Duodenal mucosa (tissue), 2 donors: ENCODE measurements around the gene C14orf180.

Experiments
- H3K27ac ChIP-seq: one replicate; pipeline ENCODE4 v1.7.0; 2013; ENCODE audit warnings: low read depth, low read length
- H3K27me3 ChIP-seq, 2 donors: one replicate each; pipeline ENCODE4 v1.7.0; 2013; ENCODE audit warnings: low read length in 2 of 2, control low read depth in 1 of 2; ENCODE audit not compliant: insufficient read depth in 2 of 2, control insufficient read depth in 1 of 2
- H3K36me3 ChIP-seq, 2 donors: one replicate each; pipeline ENCODE4 v1.7.0; 2013; ENCODE audit warnings: low read length in 2 of 2, control low read depth in 1 of 2; ENCODE audit not compliant: insufficient read depth in 2 of 2, control insufficient read depth in 1 of 2
- H3K4me1 ChIP-seq, 2 donors: one replicate each; pipeline ENCODE4 v1.7.0; 2013; ENCODE audit warnings: low read length in 2 of 2, control low read depth in 1 of 2; ENCODE audit not compliant: insufficient read depth in 2 of 2, control insufficient read depth in 1 of 2
- H3K4me3 ChIP-seq, 2 donors: one replicate each; pipeline ENCODE4 v1.7.0; 2013; ENCODE audit warnings: low read length in 2 of 2, low read depth in 1 of 2
- H3K9ac ChIP-seq, 2 donors: one replicate each; pipeline ENCODE4 v1.7.0; 2013; ENCODE audit warnings: low read length in 2 of 2, low read depth in 1 of 2
- H3K9me3 ChIP-seq, 2 donors: one replicate each; pipeline ENCODE4 v1.7.0; 2013; ENCODE audit warnings: low read length in 2 of 2, control low read depth in 1 of 2; ENCODE audit not compliant: control insufficient read depth in 1 of 2

Gene C14orf180

GRCh38 chr14:104556256-104557021, 23.1 kb upstream of the C14orf180 start:
- H3K36me3 ChIP-seq: no peaks in the 10 kb centered on the region

GRCh38 chr14:104557086-104557485, 22.5 kb upstream of the C14orf180 start:
- Histone ChIP-seq H3K9ac (no peak overlapping the region), H3K27ac (no peak overlapping the region), H3K27me3 (no peaks in the 10 kb centered on the region), H3K4me1 (no peaks in the 10 kb centered on the region), H3K9me3 (no peaks in the 10 kb centered on the region), H3K36me3 (no peaks in the 10 kb centered on the region), H3K4me3 (no peak overlapping the region)

More at GRCh38 chr14:104556256-104557021, 23.1 kb upstream of the C14orf180 start:
- Histone ChIP-seq H3K9ac (no peak overlapping the region), H3K4me3 (no peak overlapping the region), H3K27me3 (no peaks in the 10 kb centered on the region), H3K4me1 (no peaks in the 10 kb centered on the region), H3K9me3 (no peaks in the 10 kb centered on the region), H3K27ac (no peak overlapping the region)

GRCh38 chr14:104557766-104558165, 21.8 kb upstream of the C14orf180 start:
- Histone ChIP-seq H3K36me3 (no peaks in the 10 kb centered on the region), H3K4me3 (no peak overlapping the region), H3K27ac (no peak overlapping the region), H3K9me3 (no peaks in the 10 kb centered on the region), H3K4me1 (no peaks in the 10 kb centered on the region), H3K27me3 (no peaks in the 10 kb centered on the region), H3K9ac (no peak overlapping the region)

GRCh38 chr14:104558231-104559027, 21.1 kb upstream of the C14orf180 start:
- Histone ChIP-seq H3K36me3 (no peaks in the 10 kb centered on the region), H3K4me1 (no peaks in the 10 kb centered on the region), H3K9ac (no peak overlapping the region), H3K27ac (no peak overlapping the region), H3K9me3 (no peaks in the 10 kb centered on the region), H3K27me3 (peaks cover 0 to 1% of the 10 kb centered on the region in 2 donors), H3K4me3 (no peak overlapping the region)

- Histone ChIP-seq H3K4me1 (peaks cover 0 to 5% of the 10 kb centered on the region in 2 donors), H3K9me3 (no peaks in the 10 kb centered on the region), H3K27me3 (peaks cover 0 to 6% of the 10 kb centered on the region in 2 donors), H3K9ac (no peak overlapping the region), H3K4me3 (no peak overlapping the region), H3K36me3 (no peaks in the 10 kb centered on the region), H3K27ac (no peak overlapping the region)
Measured at GRCh38 chr14:104559028-104559803, 20.3 kb upstream of the C14orf180 start.

GRCh38 chr14:104559804-104560585, 19.6 kb upstream of the C14orf180 start:
- Histone ChIP-seq H3K9me3 (no peaks in the 10 kb centered on the region), H3K4me1 (peaks cover 0 to 5% of the 10 kb centered on the region in 2 donors), H3K27me3 (peaks cover 0 to 12% of the 10 kb centered on the region in 2 donors), H3K4me3 (no peak overlapping the region), H3K36me3 (no peaks in the 10 kb centered on the region), H3K27ac (no peak overlapping the region), H3K9ac (no peak overlapping the region)

DNA sequence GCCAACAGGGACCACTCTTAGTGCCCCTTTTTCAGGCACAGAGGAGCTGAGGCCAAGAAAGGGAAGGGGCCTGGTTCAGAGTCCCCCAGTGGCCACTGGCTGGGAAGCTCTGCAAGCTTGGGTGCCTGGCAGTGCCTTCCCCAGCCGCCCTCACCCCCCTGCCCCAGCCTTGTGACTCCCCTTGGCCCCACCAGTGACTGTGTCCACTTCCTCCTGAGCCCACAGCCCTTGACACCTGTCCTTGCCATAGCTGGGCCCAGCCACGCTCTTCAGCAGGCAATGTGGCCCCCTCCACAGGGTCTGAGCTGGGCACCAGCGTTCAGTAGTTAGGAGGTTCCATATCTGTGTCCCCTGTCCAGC, 19.0 kb upstream of the C14orf180 start:
- Histone ChIP-seq H3K4me1 (peaks cover 0 to 5% of the 10 kb centered on the region in 2 donors), H3K27me3 (peaks cover 0 to 14% of the 10 kb centered on the region in 2 donors), H3K27ac (no peak overlapping the region), H3K36me3 (no peaks in the 10 kb centered on the region), H3K9ac (no peak overlapping the region), H3K4me3 (no peak overlapping the region), H3K9me3 (no peaks in the 10 kb centered on the region)

DNA sequence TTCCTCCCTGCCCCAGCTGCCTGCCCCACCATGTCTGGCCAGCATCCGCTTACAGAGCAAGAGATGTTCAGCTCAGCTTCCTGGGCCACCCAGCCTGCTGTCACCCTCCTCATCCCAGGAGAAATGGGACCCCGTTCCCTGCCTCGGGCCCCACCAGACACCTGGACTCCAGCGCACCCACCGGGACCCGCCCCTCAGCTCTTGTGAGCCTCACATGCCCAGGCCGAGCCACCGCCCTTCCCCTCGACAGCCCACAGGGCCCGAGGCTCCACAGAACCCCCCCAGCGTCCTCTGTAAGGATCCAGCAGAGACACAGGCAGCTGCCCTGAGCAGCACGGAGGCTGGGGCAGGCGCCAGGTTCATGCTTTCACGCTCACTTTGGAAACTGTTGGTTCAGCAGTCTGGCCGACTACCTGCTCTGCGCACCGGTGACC, 18.4 kb upstream of the C14orf180 start:
- Histone ChIP-seq H3K9me3 (no peaks in the 10 kb centered on the region), H3K36me3 (no peaks in the 10 kb centered on the region), H3K4me1 (peaks cover 0 to 5% of the 10 kb centered on the region in 2 donors), H3K4me3 (no peak overlapping the region), H3K27ac (no peak overlapping the region), H3K27me3 (peaks cover 0 to 14% of the 10 kb centered on the region in 2 donors), H3K9ac (no peak overlapping the region)

GRCh38 chr14:104561632-104562495, 17.7 kb upstream of the C14orf180 start:
- Histone ChIP-seq H3K9me3 (no peaks in the 10 kb centered on the region), H3K9ac (no peak overlapping the region)

More at GRCh38 chr14:104561632-104562495, 17.7 kb upstream of the C14orf180 start:
- no peaks in the 10 kb centered on the region for H3K36me3 ChIP-seq
- peaks cover 0 to 5% of the 10 kb centered on the region in 2 donors for H3K4me1 ChIP-seq
- no peak overlapping the region for H3K27ac ChIP-seq
- H3K27me3 ChIP-seq: peaks cover 3 to 14% of the 10 kb centered on the region in 2 donors
- H3K4me3 ChIP-seq: no peak overlapping the region
